ENCODE results near the gene ARFGAP2.

- TF ChIP-seq EZH2 (IDR thresholded peaks at IDR 0.05; ENCODE audit: low read length, unreplicated experiment): no peak
- no peak for TF ChIP-seq CTCF (conservative IDR thresholded peaks at IDR 0.05; ENCODE audit: low read depth, low read length)
- no peak for TF ChIP-seq EZH2phosphoT487 (IDR thresholded peaks at IDR 0.05; ENCODE audit: borderline replicate concordance, low read length)
Measured at GRCh38 chr11:47163898-47164297, 12.8 kb downstream of the ARFGAP2 start.
